Activated T-cell treated with anti-CD3 and anti-CD28 coated beads for 48 hours (primary cell): ENCODE measurements around the gene DSC3.

ENCODE experiments used
- DNase-seq: peaks from one replicate; pipeline ENCODE4 v3.0.0-alpha.2; 2020; ENCODE audit warnings: low read depth

DSC3 gene

GRCh38 chr18:30971338-30971956 is 71.1 kb downstream of the DSC3 start:
- DNase-seq, result no peak

GRCh38 chr18:30970196-30970816 is 72.2 kb downstream of the DSC3 start:
- no peak for DNase-seq

DNA sequence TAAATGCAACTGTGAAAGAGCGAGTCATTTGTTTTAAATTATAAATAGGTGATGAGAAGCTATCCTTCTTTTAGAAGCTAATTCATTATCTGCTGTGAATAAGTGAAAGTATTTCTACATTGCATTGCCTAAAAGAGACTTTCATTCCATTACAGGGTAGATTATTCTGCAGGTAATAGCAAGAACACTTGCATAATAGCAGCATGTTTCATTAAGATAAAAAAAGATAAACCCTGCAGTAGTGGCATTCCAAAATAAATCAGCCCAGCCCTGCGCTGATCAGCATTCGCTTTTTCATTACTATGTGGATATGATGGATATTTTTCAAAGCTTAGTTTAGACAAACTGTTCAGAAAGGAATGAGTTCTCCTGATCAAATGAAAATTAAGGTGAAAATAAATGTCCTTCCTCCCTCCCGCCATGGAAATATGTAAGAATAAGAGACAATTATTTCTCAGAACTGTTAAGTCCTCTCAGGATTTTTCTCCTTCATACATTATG is 72.8 kb downstream of the DSC3 start:
- DNase-seq, result no peak

DNA sequence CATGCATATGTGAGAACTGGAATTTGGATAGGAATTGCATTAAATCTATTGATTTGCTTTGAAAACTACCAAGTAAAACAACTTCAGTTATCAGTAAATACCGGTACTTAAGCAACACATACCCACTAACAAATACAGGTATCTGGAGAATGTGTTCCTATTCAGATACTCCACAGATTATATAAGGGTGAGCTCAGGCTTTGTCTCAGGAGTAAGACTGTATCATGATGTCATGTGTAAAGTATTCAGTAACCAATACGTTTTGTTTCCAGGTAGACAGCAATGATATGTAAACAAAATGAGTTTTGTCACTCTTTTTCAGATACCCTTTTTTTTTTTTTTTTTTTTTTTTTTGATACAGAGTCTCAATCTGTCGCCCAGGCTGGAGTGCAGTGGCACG is 74.8 kb downstream of the DSC3 start:
- no peak for DNase-seq

DNA sequence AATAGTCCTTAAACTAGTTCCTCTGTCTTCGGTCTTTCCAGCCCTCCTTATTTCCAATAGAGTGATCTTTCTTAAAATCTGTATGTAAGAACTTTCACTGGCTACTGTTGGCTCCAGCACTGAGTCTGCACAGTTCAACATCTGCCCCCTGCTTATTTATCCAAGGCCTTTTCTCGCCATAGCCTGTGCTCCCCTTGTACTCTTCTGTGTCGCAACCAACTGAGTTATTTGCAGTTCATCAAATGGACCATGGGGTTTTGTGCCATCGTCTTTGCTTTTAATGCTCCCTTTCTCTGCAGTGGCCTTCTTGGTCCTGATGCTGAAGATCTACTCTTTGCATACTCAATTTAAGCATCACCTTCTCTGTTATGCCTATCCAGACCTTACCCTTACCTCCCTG is 77.3 kb downstream of the DSC3 start:
- DNase-seq, result no peak

DNA sequence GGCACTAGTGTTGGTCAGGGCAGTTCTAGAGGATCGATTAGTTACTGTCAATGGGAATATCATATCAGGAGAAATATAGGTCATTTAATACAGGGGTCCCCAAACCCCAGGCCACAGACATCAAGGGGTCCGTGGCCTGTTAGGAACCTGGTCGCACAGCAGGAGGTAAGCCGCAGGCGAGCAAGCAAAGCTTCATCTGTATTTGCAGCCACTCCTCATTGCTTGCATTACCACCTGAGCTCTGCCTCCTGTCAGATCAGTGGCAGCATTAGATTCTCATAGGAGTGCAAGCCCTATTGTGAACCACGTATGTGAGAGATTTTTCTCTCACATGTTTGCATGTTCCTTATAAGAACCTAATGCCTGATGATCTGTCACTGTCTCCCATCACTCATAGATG is 81.9 kb downstream of the DSC3 start:
- DNase-seq, result no peak

- no peak for DNase-seq
These were observed 85.5 kb downstream of the DSC3 start for GRCh38 chr18:30957066-30957465.

DNA sequence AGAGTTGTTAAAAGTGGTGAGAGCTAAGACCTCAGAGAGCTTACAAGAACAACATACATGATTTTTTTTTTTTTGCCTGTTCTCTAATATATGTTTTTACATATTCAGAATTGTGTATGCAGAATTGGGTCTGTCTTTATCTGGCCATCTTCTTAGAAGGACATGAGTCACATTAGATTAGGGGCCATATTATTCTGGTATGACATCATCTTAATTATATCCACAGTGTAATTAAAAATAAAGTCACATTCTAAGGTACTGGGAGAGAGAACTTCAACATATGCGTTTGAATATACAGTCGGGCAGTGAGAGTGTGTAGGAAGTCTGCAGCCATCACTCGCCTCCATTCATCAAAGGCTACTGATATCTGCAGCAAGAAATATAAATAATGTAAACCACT is 88.3 kb downstream of the DSC3 start:
- DNase-seq, result no peak

GRCh38 chr18:30945761-30946160 is 96.8 kb downstream of the DSC3 start:
- no peak for DNase-seq

DNA sequence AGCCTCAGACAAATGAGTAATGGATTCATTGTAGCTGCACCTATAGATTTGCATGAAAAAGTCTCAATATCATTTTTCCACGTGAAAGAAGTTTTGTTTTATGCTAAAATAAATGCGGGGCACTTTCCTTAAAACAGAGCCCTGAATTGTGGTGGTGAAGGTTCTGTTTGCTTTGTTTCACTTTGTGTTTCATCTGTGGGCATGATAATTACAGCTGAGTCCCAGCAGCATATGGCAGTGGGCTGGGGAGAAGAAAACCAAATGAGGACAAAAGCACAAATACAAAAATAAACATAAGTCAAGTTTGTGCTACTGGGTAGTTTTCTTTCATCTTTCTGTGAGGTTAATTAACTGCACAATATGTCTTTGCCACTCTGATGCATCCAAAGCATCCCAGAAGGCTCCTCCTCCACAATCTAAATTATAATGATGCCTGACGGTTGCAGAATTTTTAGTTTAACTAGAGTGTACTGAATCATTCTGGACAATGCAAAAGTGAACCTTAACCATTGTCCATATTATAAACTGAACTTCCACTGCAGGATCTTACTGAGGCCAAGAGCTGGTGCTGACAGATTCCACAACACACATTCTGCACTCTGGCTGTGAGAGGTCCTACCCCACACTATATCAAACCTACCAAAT is 97.6 kb downstream of the DSC3 start:
- no peak for DNase-seq

DNA sequence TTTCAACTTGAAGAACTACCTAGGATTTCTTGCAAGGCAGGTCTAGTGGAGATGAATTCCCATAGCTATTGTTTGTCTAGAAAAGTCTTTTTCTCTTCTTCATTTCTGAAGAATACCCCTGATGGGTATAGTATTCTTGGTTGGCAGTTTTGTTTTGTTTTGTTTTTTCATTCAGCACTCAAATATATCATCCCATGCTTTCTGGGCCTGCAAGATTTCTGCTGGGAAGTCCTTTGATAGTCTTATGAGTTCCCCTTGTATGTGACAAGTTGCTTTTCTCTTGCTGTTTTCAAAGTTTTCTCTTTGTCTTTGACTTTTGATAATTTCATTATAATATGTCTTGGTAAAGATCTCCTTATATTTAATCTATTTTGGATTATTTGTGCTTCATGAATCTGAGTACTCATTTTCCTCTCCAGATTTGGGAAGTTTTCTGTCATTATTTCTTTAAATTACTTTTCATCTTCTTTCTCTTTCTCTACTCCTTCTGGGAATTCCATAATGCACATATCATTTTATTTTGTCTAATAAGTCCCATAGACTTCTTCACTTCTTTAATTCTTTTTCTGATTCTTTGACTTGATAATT is 101.5 kb downstream of the DSC3 start:
- DNase-seq, result no peak
